Esophagus squamous epithelium (tissue), 5 donors: ENCODE measurements around the gene PCDH9. TPM values are rescaled to one million over a fixed set of nuclear protein-coding genes. Genes with fewer than 3 reads are reported as not detected.

Source experiments
- DNase-seq: peaks from one replicate; lab custom pipeline; 2025; lab: John Stamatoyannopoulos, UW
- H3K27ac ChIP-seq, 4 donors: fragments of 200-600 bp; sonication (generic); one replicate each; pipeline ENCODE4 v1.5.1; 2016 to 2019; ENCODE audit warnings: mild to moderate bottlenecking in 1 of 4
- H3K27me3 ChIP-seq, 4 donors: fragments of 200-600 bp; sonication (generic); 1 replicate in 3 of 4; 2 replicates in 1 of 4; pipeline versions ENCODE4 v1.5.1 to v1.6.0; 2017 to 2021; ENCODE audit warnings: antibody characterized with exemption in 1 of 4
- H3K36me3 ChIP-seq, 3 donors: fragments of 200-600 bp; sonication (generic); one replicate each; pipeline ENCODE4 v1.5.1; 2016 to 2019
- H3K4me1 ChIP-seq, 3 donors: fragments of 200-600 bp; sonication (generic); one replicate each; pipeline ENCODE4 v1.5.1; 2017 to 2019
- H3K4me3 ChIP-seq, 4 donors: fragments of 200-600 bp; sonication (generic); 1 replicate in 3 of 4; 2 replicates in 1 of 4; pipeline ENCODE4 v1.5.1; 2016 to 2019; ENCODE audit warnings: mild to moderate bottlenecking in 2 of 4, moderate library complexity in 1 of 4
- H3K9me3 ChIP-seq, 3 donors: fragments of 200-600 bp; sonication (generic); one replicate each; pipeline ENCODE4 v1.5.1; 2016 to 2019
- POLR2A ChIP-seq, 4 donors: fragments of 450-650 bp; IDR thresholded peaks; one replicate each; pipeline ENCODE4 v1.6.1; 2017; ENCODE audit warnings: antibody characterized with exemption in 4 of 4, mild to moderate bottlenecking in 4 of 4, moderate library complexity in 3 of 4
- WGBS, 2 donors: methylation state at CpG; one replicate each; pipeline ENCODE4 v1.1.5; 2018; 5-methylcytosine and 5-hydroxymethylcytosine counted together
- intact Hi-C: fragments of 100-400 bp; cut with DNase I; formaldehyde crosslinking; loops from one replicate; pipeline ENCODE4 v1.15.0; 2022
- total RNA-seq, 4 donors: library from RNA; depleted of rRNA; stranded (reverse); fragments of >200 nt; gene quantifications; one replicate each; pipeline ENCODE4 v1.1.0, GENCODE V29; 2016
- TF ChIP-seq, protein P1 (sequence below), 6 experiments: fragments of 450-650 bp in 4 of 6; fragments of 200-600 bp in 2 of 6; sonication (generic) in 2 of 6; IDR thresholded peaks; one replicate each; pipeline ENCODE4 v1.5.1; 2016 to 2019; ENCODE audit warnings: antibody characterized with exemption in 6 of 6, mild to moderate bottlenecking in 4 of 6, moderate library complexity in 4 of 6
- donor health status: DM: yes; HTN: yes; CAD: no.

Gene PCDH9
- total RNA-seq, 4 donors from 2014 or later = 0.04 to 1.9 (median 0.45) TPM

DNA sequence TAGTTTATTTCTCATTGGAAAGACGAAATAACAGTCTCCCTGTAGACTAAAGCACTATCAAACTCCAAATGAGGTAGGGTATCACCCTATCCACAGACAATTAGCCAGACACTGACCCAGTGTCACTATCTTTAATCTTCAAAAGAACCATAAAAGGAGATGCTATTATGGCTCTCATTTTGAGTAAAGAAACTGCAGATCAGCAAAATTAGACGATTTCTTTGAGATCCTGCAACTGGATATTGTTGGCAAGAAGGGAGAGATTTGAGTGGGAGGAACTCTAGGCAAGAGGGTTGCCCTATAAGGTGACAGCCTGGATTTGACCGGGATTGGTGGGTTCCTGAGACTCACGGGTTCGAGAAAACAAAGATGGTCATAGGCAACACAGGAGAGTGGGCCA lies 71.2 kb downstream of the PCDH9 start:
- intact Hi-C loops = no loop called here
- no peak for TF ChIP-seq POLR2A (IDR thresholded peaks at IDR 0.05)
- TF ChIP-seq, protein P1, sequence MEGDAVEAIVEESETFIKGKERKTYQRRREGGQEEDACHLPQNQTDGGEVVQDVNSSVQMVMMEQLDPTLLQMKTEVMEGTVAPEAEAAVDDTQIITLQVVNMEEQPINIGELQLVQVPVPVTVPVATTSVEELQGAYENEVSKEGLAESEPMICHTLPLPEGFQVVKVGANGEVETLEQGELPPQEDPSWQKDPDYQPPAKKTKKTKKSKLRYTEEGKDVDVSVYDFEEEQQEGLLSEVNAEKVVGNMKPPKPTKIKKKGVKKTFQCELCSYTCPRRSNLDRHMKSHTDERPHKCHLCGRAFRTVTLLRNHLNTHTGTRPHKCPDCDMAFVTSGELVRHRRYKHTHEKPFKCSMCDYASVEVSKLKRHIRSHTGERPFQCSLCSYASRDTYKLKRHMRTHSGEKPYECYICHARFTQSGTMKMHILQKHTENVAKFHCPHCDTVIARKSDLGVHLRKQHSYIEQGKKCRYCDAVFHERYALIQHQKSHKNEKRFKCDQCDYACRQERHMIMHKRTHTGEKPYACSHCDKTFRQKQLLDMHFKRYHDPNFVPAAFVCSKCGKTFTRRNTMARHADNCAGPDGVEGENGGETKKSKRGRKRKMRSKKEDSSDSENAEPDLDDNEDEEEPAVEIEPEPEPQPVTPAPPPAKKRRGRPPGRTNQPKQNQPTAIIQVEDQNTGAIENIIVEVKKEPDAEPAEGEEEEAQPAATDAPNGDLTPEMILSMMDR (IDR thresholded peaks at IDR 0.05) = no peak
- H3K36me3 ChIP-seq = no peaks in the 10 kb centered on the region
- no peaks in the 10 kb centered on the region for H3K9me3 ChIP-seq
- no peak overlapping the region for H3K27ac ChIP-seq
- H3K4me3 ChIP-seq = no peak overlapping the region
- no peaks in the 10 kb centered on the region for H3K4me1 ChIP-seq
- peaks cover 0 to 51% (median 0%) of the 10 kb centered on the region in 4 donors for H3K27me3 ChIP-seq
- DNase-seq = no peak
- 69 to 75% methylated on average over 5 of the region's 5 CpGs for WGBS, 2 donors

DNA sequence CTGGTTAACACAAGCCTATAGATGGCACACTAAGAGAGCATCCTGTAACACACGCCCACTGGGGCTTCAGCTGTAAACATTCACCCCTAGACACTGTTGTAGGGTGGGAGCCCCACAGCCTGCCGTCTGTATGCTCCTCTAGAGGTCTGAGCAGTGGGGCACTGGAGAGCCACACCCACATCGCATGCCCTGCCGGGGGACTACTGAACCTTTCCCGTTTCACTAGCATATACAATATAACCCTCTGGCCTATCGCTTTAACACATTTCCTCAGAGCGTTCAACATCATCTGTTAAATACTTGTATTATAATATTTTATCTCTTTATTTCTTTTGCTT lies 73.4 kb downstream of the PCDH9 start:
- 71 to 74% methylated on average over 7 of the region's 7 CpGs for WGBS, 2 donors
- no peaks in the 10 kb centered on the region for H3K36me3 ChIP-seq
- H3K4me1 ChIP-seq = no peaks in the 10 kb centered on the region
- H3K27me3 ChIP-seq = peaks cover 0 to 65% (median 0%) of the 10 kb centered on the region in 4 donors
- DNase-seq = no peak
- intact Hi-C loops = no loop called here
- no peaks in the 10 kb centered on the region for H3K9me3 ChIP-seq
- no peak overlapping the region for H3K4me3 ChIP-seq
- H3K27ac ChIP-seq = no peak overlapping the region
- TF ChIP-seq POLR2A (IDR thresholded peaks at IDR 0.05) = no peak
- TF ChIP-seq, protein P1 (IDR thresholded peaks at IDR 0.05) = no peak

DNA sequence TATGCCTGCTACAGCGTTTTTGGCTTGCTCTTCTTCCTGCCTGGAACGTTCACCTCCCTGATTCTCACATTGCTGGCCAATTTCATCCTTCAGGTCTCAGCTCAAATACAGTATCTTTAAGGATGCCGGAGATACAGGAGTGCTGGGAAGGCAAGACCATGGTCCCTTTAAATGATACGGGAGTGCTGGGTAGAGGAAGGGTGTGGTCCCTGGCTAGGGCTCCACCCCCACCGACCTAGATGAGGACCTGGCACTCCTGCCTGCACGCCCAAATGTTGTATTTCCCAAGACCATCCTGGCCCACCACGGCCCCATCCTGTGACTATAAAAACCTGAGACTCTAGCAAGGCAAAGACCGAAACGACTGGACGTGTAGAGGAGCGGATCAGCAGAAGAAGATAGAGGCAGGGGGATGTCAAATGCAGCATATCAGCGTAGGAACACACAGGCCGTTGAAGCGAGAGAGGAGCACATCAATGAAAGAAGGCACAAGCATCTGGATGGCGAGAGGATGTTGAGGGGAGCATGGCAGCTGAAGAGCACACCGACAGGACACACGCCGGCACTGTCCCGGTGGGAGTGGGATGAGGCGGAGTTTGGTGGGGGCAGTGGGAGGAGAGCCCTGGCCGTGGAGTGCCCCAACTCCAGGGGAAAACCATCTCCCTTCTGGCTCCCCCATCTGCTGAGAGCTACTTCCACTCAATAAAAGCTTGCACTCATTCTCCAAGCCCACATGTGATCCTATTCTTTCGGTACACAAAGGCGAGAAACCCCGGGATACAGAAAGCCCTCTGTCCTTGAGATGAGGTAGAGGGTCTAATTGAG lies 74.0 kb downstream of the PCDH9 start:
- intact Hi-C loops = no loop called here
- H3K27ac ChIP-seq = no peak overlapping the region
- H3K36me3 ChIP-seq = no peaks in the 10 kb centered on the region
- 79 to 83% methylated on average over 20 to 23 of the region's 24 CpGs for whole genome bisulfite sequencing, 2 donors
- H3K27me3 ChIP-seq = peaks cover 0 to 65% (median 0%) of the 10 kb centered on the region in 4 donors
- H3K4me3 ChIP-seq = no peak overlapping the region
- H3K9me3 ChIP-seq = no peaks in the 10 kb centered on the region
- TF ChIP-seq, protein P1 (IDR thresholded peaks at IDR 0.05) = no peak
- no peak for TF ChIP-seq POLR2A (IDR thresholded peaks at IDR 0.05)
- DNase-seq = no peak
- peaks cover 0 to 5% (median 0%) of the 10 kb centered on the region in 3 donors for H3K4me1 ChIP-seq

DNA sequence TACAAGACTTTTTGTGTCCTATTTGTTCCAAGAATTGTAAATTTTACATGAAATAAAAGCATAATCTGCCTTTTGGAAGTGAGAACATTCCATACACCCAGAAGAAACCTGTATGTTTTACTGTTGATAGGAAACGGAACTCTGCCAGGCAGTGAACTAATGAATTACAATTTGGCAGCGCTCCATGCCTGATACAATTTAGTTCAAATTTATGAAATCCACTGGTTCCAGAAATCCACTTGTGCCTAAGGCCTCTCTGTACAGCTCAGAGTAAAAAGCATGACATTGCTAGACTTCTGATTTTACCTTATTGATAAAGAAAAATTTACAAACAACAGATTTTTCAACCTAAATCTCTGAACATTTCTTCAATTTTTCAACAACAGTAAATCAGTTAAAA lies 78.1 kb downstream of the PCDH9 start:
- Histone ChIP-seq H3K27ac (no peak overlapping the region), H3K36me3 (no peaks in the 10 kb centered on the region), H3K9me3 (no peaks in the 10 kb centered on the region), H3K4me1 (peaks cover 0 to 23% (median 0%) of the 10 kb centered on the region in 3 donors), H3K27me3 (peaks cover 0 to 74% (median 0%) of the 10 kb centered on the region in 4 donors), H3K4me3 (no peak overlapping the region)
- DNase-seq = no peak
- 69 to 75% methylated on average over 2 of the region's 2 CpGs for WGBS, 2 donors
- intact Hi-C loops = no loop called here
- no peak for TF ChIP-seq POLR2A (IDR thresholded peaks at IDR 0.05)
- TF ChIP-seq, protein P1 (IDR thresholded peaks at IDR 0.05) = no peak

DNA sequence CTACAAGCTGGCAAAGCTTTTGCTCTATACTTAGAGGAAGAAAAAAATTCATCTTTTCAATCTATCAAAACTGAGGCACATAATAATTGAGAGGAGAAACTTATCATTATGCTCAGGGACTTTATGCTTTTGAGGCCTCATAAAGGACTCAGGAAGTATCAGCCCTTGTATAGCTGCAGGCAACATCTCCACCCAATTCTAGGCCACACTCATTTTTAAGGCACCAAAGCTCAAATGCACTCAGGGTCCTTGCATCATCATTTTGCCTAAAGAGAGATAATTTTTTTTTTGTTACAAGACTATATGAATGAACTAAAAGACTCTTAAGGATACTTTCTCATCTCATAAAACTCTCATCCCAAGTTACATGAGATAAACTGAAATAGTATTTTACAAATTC lies 78.5 kb downstream of the PCDH9 start:
- Histone ChIP-seq H3K4me3 (no peak overlapping the region), H3K9me3 (no peaks in the 10 kb centered on the region), H3K4me1 (peaks cover 0 to 23% (median 0%) of the 10 kb centered on the region in 3 donors), H3K27ac (no peak overlapping the region), H3K27me3 (peaks cover 0 to 76% (median 0%) of the 10 kb centered on the region in 4 donors), H3K36me3 (no peaks in the 10 kb centered on the region)
- no peak for DNase-seq
- intact Hi-C loops = no loop called here
- TF ChIP-seq, protein P1 (IDR thresholded peaks at IDR 0.05) = no peak
